Chondrocyte (in vitro differentiated cells): ENCODE measurements around the gene TPRG1L. TPM values are rescaled to one million over a fixed set of nuclear protein-coding genes. Genes with fewer than 3 reads are reported as not detected.
"Not testable (repeated sequence)": the region's sequence is repeated elsewhere in the genome, so short reads cannot be mapped to it uniquely, and the experiment has no call there.

Experiments used
- DNase-seq: peaks from one replicate; pipeline ENCODE4 v3.0.0; 2021; ENCODE audit warnings: mixed read lengths, low spot score
- H3K27ac Mint-ChIP-seq: one replicate; pipeline ENCODE4 v1.8.0; 2021; ENCODE audit warnings: mild to moderate bottlenecking, moderate library complexity, mixed read lengths; ENCODE audit not compliant: unreplicated experiment
- H3K27me3 Mint-ChIP-seq: 2 replicates; pipeline ENCODE4 v1.8.0; 2021; ENCODE audit warnings: low read depth, mixed read lengths
- H3K36me3 Mint-ChIP-seq: 2 replicates; pipeline ENCODE4 v1.8.0; 2021; ENCODE audit warnings: low read depth, mixed read lengths
- H3K4me1 Mint-ChIP-seq: 2 replicates; pipeline ENCODE4 v1.8.0; 2021; ENCODE audit warnings: low read depth, mild to moderate bottlenecking, mixed read lengths
- H3K4me3 Mint-ChIP-seq: one replicate; pipeline ENCODE4 v1.8.0; 2021; ENCODE audit warnings: mild to moderate bottlenecking, moderate library complexity, mixed read lengths; ENCODE audit not compliant: unreplicated experiment
- H3K9me3 Mint-ChIP-seq: 2 replicates; pipeline ENCODE4 v1.8.0; 2021; ENCODE audit warnings: low read depth, mixed read lengths
- CTCF ChIP-seq: fragments of 200-600 bp; sonication (generic); IDR thresholded peaks from 2 replicates; pipeline ENCODE4 v1.5.0; 2021; ENCODE audit warnings: antibody characterized with exemption, mild to moderate bottlenecking, moderate library complexity
- total RNA-seq: library from RNA; stranded (reverse); gene quantifications from 3 replicates; pipeline ENCODE4 v1.2.1, GENCODE V29; 2021

The TPRG1L gene
- total RNA-seq, 1 donor from 2014 or later = 53.7 TPM

- Mint-ChIP-seq H3K4me1 (peaks cover 3% of the 10 kb centered on the region), H3K4me3 (no peak overlapping the region), H3K9me3 (no peaks in the 10 kb centered on the region), H3K27me3 (peaks cover 4% of the 10 kb centered on the region), H3K27ac (no peak overlapping the region), H3K36me3 (no peaks in the 10 kb centered on the region)
- DNase-seq = no peak
- no peak for TF ChIP-seq CTCF
These were observed 46.4 kb upstream of the TPRG1L start for GRCh38 chr1:3578433-3578805.

GRCh38 chr1:3578906-3579305 lies 45.9 kb upstream of the TPRG1L start:
- DNase-seq = no peak
- H3K9me3 Mint-ChIP-seq = no peaks in the 10 kb centered on the region
- TF ChIP-seq CTCF = no peak
- no peaks in the 10 kb centered on the region for H3K4me1 Mint-ChIP-seq
- no peak overlapping the region for H3K4me3 Mint-ChIP-seq
- no peak overlapping the region for H3K27ac Mint-ChIP-seq
- no peaks in the 10 kb centered on the region for H3K36me3 Mint-ChIP-seq
- peaks cover 4% of the 10 kb centered on the region for H3K27me3 Mint-ChIP-seq

- TF ChIP-seq CTCF = no peak
- no peak for DNase-seq
- H3K4me1 Mint-ChIP-seq = no peaks in the 10 kb centered on the region
- H3K27ac Mint-ChIP-seq = no peak overlapping the region
- no peaks in the 10 kb centered on the region for H3K9me3 Mint-ChIP-seq
- no peaks in the 10 kb centered on the region for H3K36me3 Mint-ChIP-seq
- H3K27me3 Mint-ChIP-seq = peaks cover 4% of the 10 kb centered on the region
- H3K4me3 Mint-ChIP-seq = no peak overlapping the region
These were observed 45.2 kb upstream of the TPRG1L start for GRCh38 chr1:3579626-3580025.

- Mint-ChIP-seq H3K9me3 (no peaks in the 10 kb centered on the region), H3K4me1 (no peaks in the 10 kb centered on the region), H3K27ac (no peak overlapping the region), H3K27me3 (peaks cover 4% of the 10 kb centered on the region), H3K36me3 (no peaks in the 10 kb centered on the region), H3K4me3 (no peak overlapping the region)
- no peak for TF ChIP-seq CTCF
- DNase-seq = no peak
These were observed 44.6 kb upstream of the TPRG1L start for GRCh38 chr1:3580231-3580630.

GRCh38 chr1:3581296-3582036 lies 43.3 kb upstream of the TPRG1L start:
- Mint-ChIP-seq H3K27me3 (peaks cover 4% of the 10 kb centered on the region), H3K4me1 (no peaks in the 10 kb centered on the region), H3K27ac (no peak overlapping the region), H3K36me3 (no peaks in the 10 kb centered on the region), H3K4me3 (no peak overlapping the region), H3K9me3 (no peaks in the 10 kb centered on the region)
- TF ChIP-seq CTCF = no peak
- DNase-seq = no peak

GRCh38 chr1:3583751-3584150 lies 41.1 kb upstream of the TPRG1L start:
- not testable (repeated sequence) for DNase-seq, H3K27me3 Mint-ChIP-seq, H3K4me1 Mint-ChIP-seq, H3K27ac Mint-ChIP-seq, H3K9me3 Mint-ChIP-seq, H3K4me3 Mint-ChIP-seq, H3K36me3 Mint-ChIP-seq
